GM12878 (cell line): ENCODE data around the gene WBP1L. TPM values are rescaled to one million over a fixed set of nuclear protein-coding genes. Genes with fewer than 3 reads are reported as not detected.

Source experiments
- ATAC-seq: fragments of 200-7000 bp; cut with Tn5 transposase; 3 replicates; pipeline ENCODE4 v1.9.1; 2020; ENCODE audit warnings: mild to moderate bottlenecking, moderate library complexity
- BruUV-seq: library from RNA; stranded (reverse); fragments of 400-500 nt; replicated peaks from 2 replicates; lab custom pipeline; 2021; lab: Mats Ljungman, UMichigan
- CTCF ChIA-PET: fragments of 300-600 bp; sonication (Branson Sonifier 250); formaldehyde crosslinking; extraction: SDS; loops from one replicate; lab custom pipeline; 2021; ENCODE audit warnings: inconsistent platforms; lab: Yijun Ruan, JAX
- POLR2A ChIA-PET: fragments of 350-600 bp; formaldehyde crosslinking; extraction: SDS; loops from one replicate; lab custom pipeline; 2021; ENCODE audit warnings: inconsistent platforms; lab: Charles Lee
- RAD21 ChIA-PET: fragments of 300-600 bp; sonication (Branson Sonifier 250); formaldehyde crosslinking; loops from one replicate; lab custom pipeline; 2023; ENCODE audit warnings: antibody characterized with exemption; ENCODE audit not compliant: unreplicated experiment; lab: Charles Lee
- SMC1A ChIA-PET: fragments of 300-600 bp; sonication (Branson Sonifier 250); formaldehyde crosslinking; loops from one replicate; lab custom pipeline; 2023; ENCODE audit not compliant: unreplicated experiment, uncharacterized antibody; lab: Charles Lee
- DNase-seq: peaks from one replicate; pipeline ENCODE4 v3.0.0-alpha.2; 2011; ENCODE audit warnings: low read depth, low spot score
- FAIRE-seq: peaks from 3 replicates; lab custom pipeline; 2011; peaks lifted over from hg19 to GRCh38; lab: Jason Lieb, UNC
- H2AFZ ChIP-seq: 2 replicates; pipeline ENCODE4 v1.6.0; 2011; ENCODE audit warnings: low read depth, low read length, control low read depth; ENCODE audit not compliant: control insufficient read depth
- H3K27ac ChIP-seq: 2 replicates; pipeline ENCODE4 v1.5.1; 2011; ENCODE audit warnings: control low read depth; ENCODE audit not compliant: control insufficient read depth, insufficient read depth
- H3K27me3 ChIP-seq, 2 experiments: replicated peaks in 1 of 2; 2 replicates each; pipeline versions ENCODE4 v1.6.0 to v1.6.1; 2011; ENCODE audit warnings: low read length in 1 of 2; ENCODE audit not compliant: control insufficient read depth in 2 of 2, insufficient read depth in 2 of 2
- H3K36me3 ChIP-seq, 2 experiments: 2 replicates each; pipeline ENCODE4 v1.5.1; 2011; ENCODE audit warnings: low read length in 1 of 2; ENCODE audit not compliant: control insufficient read depth in 2 of 2, insufficient read depth in 2 of 2
- H3K4me1 ChIP-seq: 2 replicates; pipeline ENCODE4 v1.6.1; 2011; ENCODE audit warnings: mild to moderate bottlenecking, low read length, moderate library complexity, mixed read lengths; ENCODE audit not compliant: control insufficient read depth, insufficient read depth
- H3K4me2 ChIP-seq: 2 replicates; pipeline ENCODE4 v1.6.0; 2011; ENCODE audit warnings: control low read depth; ENCODE audit not compliant: control insufficient read depth, insufficient read depth
- H3K4me3 ChIP-seq: fragments of 200-600 bp; sonication (generic); 2 replicates; pipeline ENCODE4 v1.5.1; 2016
- H3K79me2 ChIP-seq: 2 replicates; pipeline ENCODE4 v1.6.0; 2011; ENCODE audit warnings: low read length; ENCODE audit not compliant: control insufficient read depth, insufficient read depth
- H3K9ac ChIP-seq: 2 replicates; pipeline ENCODE4 v1.8.0; 2011; ENCODE audit warnings: low read length, control low read depth, mixed read lengths; ENCODE audit not compliant: control insufficient read depth, insufficient read depth
- H3K9me3 ChIP-seq: replicated peaks from 3 replicates; pipeline ENCODE4 v1.5.1; 2011; ENCODE audit warnings: mild to moderate bottlenecking, low read length; ENCODE audit not compliant: control insufficient read depth, insufficient read depth
- H4K20me1 ChIP-seq: 2 replicates; pipeline ENCODE4 v1.6.0; 2011; ENCODE audit not compliant: control insufficient read depth, insufficient read depth
- BRCA1 ChIP-seq: IDR thresholded peaks from 2 replicates; pipeline ENCODE4 v1.6.1; 2011; ENCODE audit warnings: low read depth, low read length, improper control_type of control experiment
- CEBPB ChIP-seq, 2 experiments: fragments of 150-350 bp in 1 of 2; IDR thresholded peaks; 2 replicates each; pipeline ENCODE4 v1.6.1; 2012 to 2014; ENCODE audit warnings: low read depth in 2 of 2, low read length in 2 of 2, borderline replicate concordance in 1 of 2, inconsistent platforms in 1 of 2
- EZH2 ChIP-seq: IDR thresholded peaks from 2 replicates; pipeline ENCODE4 v1.6.1; 2012; ENCODE audit warnings: low read depth, mild to moderate bottlenecking, control low read depth, inconsistent platforms, low read length, borderline replicate concordance; ENCODE audit not compliant: control insufficient read depth
- HDGF ChIP-seq: fragments of 450-650 bp; IDR thresholded peaks from 2 replicates; pipeline ENCODE4 v1.6.1; 2016; ENCODE audit warnings: antibody characterized with exemption
- IRF4 ChIP-seq: IDR thresholded peaks from 2 replicates; pipeline ENCODE4 v1.6.1; 2011; ENCODE audit warnings: low read depth, low read length
- JUND ChIP-seq: IDR thresholded peaks from 2 replicates; pipeline ENCODE4 v1.6.1; 2012; ENCODE audit warnings: low read depth, mild to moderate bottlenecking, low read length, improper control_type of control experiment, moderate library complexity
- NFXL1 ChIP-seq: fragments of 450-650 bp; IDR thresholded peaks from 2 replicates; pipeline ENCODE4 v1.6.1; 2017; ENCODE audit warnings: antibody characterized with exemption, mild to moderate bottlenecking, borderline replicate concordance
- PML ChIP-seq: IDR thresholded peaks from 2 replicates; pipeline ENCODE4 v1.6.1; 2012; ENCODE audit warnings: low read length, inconsistent platforms
- POLR2AphosphoS2 ChIP-seq: IDR thresholded peaks from 2 replicates; pipeline ENCODE4 v1.6.1; 2011; ENCODE audit warnings: low read depth, mild to moderate bottlenecking, low read length, improper control_type of control experiment, moderate library complexity
- SIN3A ChIP-seq: IDR thresholded peaks from 2 replicates; pipeline ENCODE4 v1.6.1; 2012; ENCODE audit warnings: low read depth, low read length, improper control_type of control experiment
- SREBF1 ChIP-seq: IDR thresholded peaks from 2 replicates; pipeline ENCODE4 v1.6.1; 2012; ENCODE audit warnings: mild to moderate bottlenecking, low read length
- ZBED1 ChIP-seq: IDR thresholded peaks from 2 replicates; pipeline ENCODE4 v1.6.1; 2016; ENCODE audit warnings: borderline replicate concordance
- ZNF384 ChIP-seq: IDR thresholded peaks from 2 replicates; pipeline ENCODE4 v1.6.1; 2012; ENCODE audit warnings: low read depth, mild to moderate bottlenecking, low read length, improper control_type of control experiment, borderline replicate concordance
- WGBS: methylation state at CpG from one replicate; pipeline ENCODE4 v1.1.6; 2016; ENCODE audit warnings: low lambda C conversion rate; ENCODE audit not compliant: insufficient replicate concordance, insufficient coverage; ENCODE audit errors: missing lambda C conversion rate; 5-methylcytosine and 5-hydroxymethylcytosine counted together
- in situ Hi-C: fragments of 300-500 bp; cut with MboI; formaldehyde crosslinking; loops from 9 replicates; pipeline ENCODE4 v1.14.3; 2018; ENCODE audit warnings: mixed read lengths
- intact Hi-C: fragments of 100-400 bp; cut with micrococcal nuclease; formaldehyde crosslinking; loops from one replicate; pipeline ENCODE4 v1.14.2; 2022; ENCODE audit not compliant: unreplicated experiment
- polyA plus RNA-seq, 11 experiments: library from polyadenylated mRNA; depleted of rRNA in 4 of 11; unstranded in 6 of 11; stranded (reverse) in 5 of 11; fragments of >200 nt; fragmentation: Nextera tagmentation in 4 of 11; fragmentation: Illumina TruSeq in 1 of 11; extraction: Ambion mirVana in 4 of 11; extraction: Trizol in 1 of 11; gene quantifications; 1 replicate in 1 of 11; 2 replicates in 10 of 11; pipeline versions ENCODE4 v1.2.1 to v1.2.3, GENCODE V29; 2011 to 2016; ENCODE audit warnings: inconsistent platforms in 2 of 11, missing spikeins in 2 of 11, low read depth in 1 of 11
- total RNA-seq, 4 experiments: library from RNA; depleted of rRNA in 3 of 4; stranded (reverse); fragments of >200 nt in 3 of 4; fragmentation: Illumina TruSeq in 1 of 4; extraction: Trizol in 1 of 4; gene quantifications; 2 replicates each; pipeline versions ENCODE4 v1.2.1 to v1.2.3, GENCODE V29; 2013 to 2021
- TF ChIP-seq, protein P1 (sequence below): fragments of 450-650 bp; IDR thresholded peaks from 2 replicates; pipeline ENCODE4 v1.6.1; 2017; ENCODE audit warnings: mild to moderate bottlenecking, low read depth, inconsistent platforms; ENCODE audit not compliant: poor library complexity, severe bottlenecking
- TF ChIP-seq, protein P2 (sequence below): fragments of 450-650 bp; IDR thresholded peaks from 2 replicates; pipeline ENCODE4 v1.6.1; 2016; ENCODE audit warnings: mild to moderate bottlenecking
- TF ChIP-seq, protein P3 (sequence below): fragments of 450-650 bp; IDR thresholded peaks from 2 replicates; pipeline ENCODE4 v1.6.1; 2017; ENCODE audit warnings: borderline replicate concordance
- TF ChIP-seq, protein P4 (sequence below): IDR thresholded peaks from 2 replicates; pipeline ENCODE4 v1.6.1; 2012; ENCODE audit warnings: low read depth, low read length, improper control_type of control experiment

Gene WBP1L
- total and polyA plus RNA-seq, 10 of the 15 experiments (the other 5 are each of a cell fraction or from before 2014, with no cell fraction given) = 3.7 to 18.8 (median 12.3) TPM

DNA sequence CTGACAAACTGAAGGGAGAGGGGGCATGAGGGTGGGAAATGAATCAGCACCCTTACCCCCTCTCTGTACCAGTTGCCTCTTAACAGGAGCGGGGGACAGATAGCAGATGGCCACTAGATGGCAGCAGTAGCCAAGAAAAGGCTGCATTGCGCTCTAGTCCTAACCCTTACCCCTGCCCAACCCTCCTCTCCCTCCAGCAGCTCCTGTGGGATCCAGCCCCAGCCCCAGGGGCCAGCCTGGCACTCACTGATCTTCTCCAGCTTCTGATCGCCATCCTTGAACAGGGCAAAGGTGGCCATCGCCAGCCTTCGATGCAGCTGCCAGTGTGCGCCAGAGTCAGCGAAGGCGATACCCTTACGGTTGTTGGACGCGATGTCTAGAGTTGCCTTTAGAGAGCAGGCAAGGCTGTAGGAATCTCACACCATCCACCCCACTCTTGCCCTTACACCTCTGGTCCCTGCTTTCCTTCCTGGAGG is 91.3 kb downstream of the WBP1L start (continued):
- no peak for TF ChIP-seq NFXL1
- TF ChIP-seq SIN3A = no peak

DNA sequence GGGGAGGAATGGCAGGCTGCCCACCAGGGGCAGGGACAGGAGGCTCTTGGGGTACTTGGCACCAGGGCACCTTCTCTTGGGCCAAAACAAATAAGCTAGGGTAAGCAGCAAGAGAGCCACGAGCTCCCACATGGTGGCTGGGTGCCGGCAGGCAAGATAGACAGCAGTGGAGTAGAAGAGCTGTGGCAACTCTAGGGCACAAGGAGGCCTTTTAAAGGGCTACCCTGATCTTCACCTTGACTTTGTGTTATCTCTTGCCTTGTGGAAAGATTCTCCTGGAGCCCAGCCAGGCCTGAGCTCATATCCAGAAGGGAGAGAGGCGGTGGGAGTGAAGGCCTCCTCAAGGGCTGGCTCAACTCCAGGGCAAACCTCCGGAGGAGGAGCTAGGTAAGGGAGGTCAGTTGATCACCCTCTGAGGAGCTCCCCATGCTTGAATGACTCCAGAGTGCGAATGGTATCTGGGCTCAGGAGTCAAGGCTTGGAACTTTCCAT is 93.5 kb downstream of the WBP1L start, which contains the start of gene CYP17A1:
Gene CYP17A1, minus strand, starts transcription at position 184 of the 492 bp plus-strand sequence. Its CDS starts 52 bp downstream, at position 132.
- intact Hi-C loops = loop anchor here (5.0 kb wide), 4 partner anchors 110 to 650 kb away; no protein-coding TSS in a partner anchor
- WGBS = 67% methylated on average over 5 of the region's 5 CpGs
- SMC1A ChIA-PET = interaction anchor here (0.9 to 7.1 kb wide), 8 partner anchors 9 to 407 kb away, joined by 3 to 65 read pairs (median 3); partner anchors contain the start of genes ARL3 and SFXN2
- no peak for TF ChIP-seq POLR2AphosphoS2
- no peak for TF ChIP-seq IRF4
- no peak for TF ChIP-seq HDGF
- no peak for TF ChIP-seq BRCA1
- TF ChIP-seq CEBPB (IDR thresholded peaks at IDR 0.05; ENCODE audit: borderline replicate concordance in 1 of 2, low read depth in 2 of 2, low read length in 2 of 2) = no peak
- TF ChIP-seq, protein P1, sequence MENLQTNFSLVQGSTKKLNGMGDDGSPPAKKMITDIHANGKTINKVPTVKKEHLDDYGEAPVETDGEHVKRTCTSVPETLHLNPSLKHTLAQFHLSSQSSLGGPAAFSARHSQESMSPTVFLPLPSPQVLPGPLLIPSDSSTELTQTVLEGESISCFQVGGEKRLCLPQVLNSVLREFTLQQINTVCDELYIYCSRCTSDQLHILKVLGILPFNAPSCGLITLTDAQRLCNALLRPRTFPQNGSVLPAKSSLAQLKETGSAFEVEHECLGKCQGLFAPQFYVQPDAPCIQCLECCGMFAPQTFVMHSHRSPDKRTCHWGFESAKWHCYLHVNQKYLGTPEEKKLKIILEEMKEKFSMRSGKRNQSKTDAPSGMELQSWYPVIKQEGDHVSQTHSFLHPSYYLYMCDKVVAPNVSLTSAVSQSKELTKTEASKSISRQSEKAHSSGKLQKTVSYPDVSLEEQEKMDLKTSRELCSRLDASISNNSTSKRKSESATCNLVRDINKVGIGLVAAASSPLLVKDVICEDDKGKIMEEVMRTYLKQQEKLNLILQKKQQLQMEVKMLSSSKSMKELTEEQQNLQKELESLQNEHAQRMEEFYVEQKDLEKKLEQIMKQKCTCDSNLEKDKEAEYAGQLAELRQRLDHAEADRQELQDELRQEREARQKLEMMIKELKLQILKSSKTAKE = no peak
- TF ChIP-seq JUND = no peak
- TF ChIP-seq, protein P2, sequence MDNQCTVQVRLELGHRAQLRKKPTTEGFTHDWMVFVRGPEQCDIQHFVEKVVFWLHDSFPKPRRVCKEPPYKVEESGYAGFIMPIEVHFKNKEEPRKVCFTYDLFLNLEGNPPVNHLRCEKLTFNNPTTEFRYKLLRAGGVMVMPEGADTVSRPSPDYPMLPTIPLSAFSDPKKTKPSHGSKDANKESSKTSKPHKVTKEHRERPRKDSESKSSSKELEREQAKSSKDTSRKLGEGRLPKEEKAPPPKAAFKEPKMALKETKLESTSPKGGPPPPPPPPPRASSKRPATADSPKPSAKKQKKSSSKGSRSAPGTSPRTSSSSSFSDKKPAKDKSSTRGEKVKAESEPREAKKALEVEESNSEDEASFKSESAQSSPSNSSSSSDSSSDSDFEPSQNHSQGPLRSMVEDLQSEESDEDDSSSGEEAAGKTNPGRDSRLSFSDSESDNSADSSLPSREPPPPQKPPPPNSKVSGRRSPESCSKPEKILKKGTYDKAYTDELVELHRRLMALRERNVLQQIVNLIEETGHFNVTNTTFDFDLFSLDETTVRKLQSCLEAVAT = no peak
- no peak for TF ChIP-seq ZNF384
- TF ChIP-seq PML = no peak
- no peak for TF ChIP-seq EZH2
- no peak for TF ChIP-seq ZBED1
- no peak for TF ChIP-seq SREBF1
- TF ChIP-seq, protein P3, sequence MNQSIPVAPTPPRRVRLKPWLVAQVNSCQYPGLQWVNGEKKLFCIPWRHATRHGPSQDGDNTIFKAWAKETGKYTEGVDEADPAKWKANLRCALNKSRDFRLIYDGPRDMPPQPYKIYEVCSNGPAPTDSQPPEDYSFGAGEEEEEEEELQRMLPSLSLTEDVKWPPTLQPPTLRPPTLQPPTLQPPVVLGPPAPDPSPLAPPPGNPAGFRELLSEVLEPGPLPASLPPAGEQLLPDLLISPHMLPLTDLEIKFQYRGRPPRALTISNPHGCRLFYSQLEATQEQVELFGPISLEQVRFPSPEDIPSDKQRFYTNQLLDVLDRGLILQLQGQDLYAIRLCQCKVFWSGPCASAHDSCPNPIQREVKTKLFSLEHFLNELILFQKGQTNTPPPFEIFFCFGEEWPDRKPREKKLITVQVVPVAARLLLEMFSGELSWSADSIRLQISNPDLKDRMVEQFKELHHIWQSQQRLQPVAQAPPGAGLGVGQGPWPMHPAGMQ = no peak
- TF ChIP-seq, protein P4, sequence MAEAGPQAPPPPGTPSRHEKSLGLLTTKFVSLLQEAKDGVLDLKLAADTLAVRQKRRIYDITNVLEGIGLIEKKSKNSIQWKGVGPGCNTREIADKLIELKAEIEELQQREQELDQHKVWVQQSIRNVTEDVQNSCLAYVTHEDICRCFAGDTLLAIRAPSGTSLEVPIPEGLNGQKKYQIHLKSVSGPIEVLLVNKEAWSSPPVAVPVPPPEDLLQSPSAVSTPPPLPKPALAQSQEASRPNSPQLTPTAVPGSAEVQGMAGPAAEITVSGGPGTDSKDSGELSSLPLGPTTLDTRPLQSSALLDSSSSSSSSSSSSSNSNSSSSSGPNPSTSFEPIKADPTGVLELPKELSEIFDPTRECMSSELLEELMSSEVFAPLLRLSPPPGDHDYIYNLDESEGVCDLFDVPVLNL = no peak

More for the DNA sequence above, 93.5 kb downstream of the WBP1L start, which contains the start of gene CYP17A1:
- Histone ChIP-seq H3K9me3 (no peaks in the 10 kb centered on the region; the same call in 2 of the 3 replicates), H3K36me3 (no peaks in the 10 kb centered on the region), H3K4me1 (no peaks in the 10 kb centered on the region), H4K20me1 (no peaks in the 10 kb centered on the region), H3K79me2 (no peaks in the 10 kb centered on the region), H3K9ac (no peak within 1 kb of the TSS), H3K27ac (no peak within 1 kb of the TSS), H2AFZ (no peak within 1 kb of the TSS), H3K27me3 (no peaks in the 10 kb centered on the region), H3K4me2 (no peak within 1 kb of the TSS), H3K4me3 (no peak within 1 kb of the TSS)
- ChIA-PET CTCF (interaction anchor here (0.8 to 7.1 kb wide), 6 partner anchors 29 to 407 kb away, joined by 3 to 88 read pairs (median 4); no protein-coding TSS in a partner anchor), RAD21 (interaction anchor here (1.1 to 3.8 kb wide), 6 partner anchors 9 to 497 kb away, joined by 3 to 47 read pairs (median 5); no protein-coding TSS in a partner anchor), POLR2A (interaction anchor here (0.7 kb wide), 1 partner anchor 66 kb away, joined by 3 read pairs; no protein-coding TSS in a partner anchor)
- DNase-seq = no peak
- no TSS peak for BruUV-seq
- in situ Hi-C loops = loop anchor here (5.0 to 10.0 kb wide), 2 partner anchors 68 to 405 kb away; no protein-coding TSS in a partner anchor
- no peak for ATAC-seq
- FAIRE-seq = no peak
